ENCODE results near the gene TAF5L. TPM values are rescaled to one million over a fixed set of nuclear protein-coding genes. Genes with fewer than 3 reads are reported as not detected.
A peak's percentile ranks its signal among the peaks of the same experiment; 100 is the strongest.

Gene TAF5L
- total RNA-seq, 1 experiment from 2014 or later: 16.4 TPM

- peak within 1 kb of the TSS; percentile 70 for H3K4me3 ChIP-seq
- H3K9me2 ChIP-seq (ENCODE audit: insufficient read depth): no peaks in the 10 kb centered on the region
- intact Hi-C loops (cut with micrococcal nuclease; ENCODE audit: unreplicated experiment): loop anchor here (1.0 to 5.0 kb wide), 2 partner anchors 51 to 68 kb away; partner anchors contain the start of genes NUP133, TAF5L and URB2
- H4K20me1 ChIP-seq (ENCODE audit: insufficient read depth): no peaks in the 10 kb centered on the region
- H3K36me3 ChIP-seq (ENCODE audit: low read depth): no peaks in the 10 kb centered on the region
- 0 out of 2 replicates have a peak, but pooled peaks cover 2% of the 10 kb centered on the region for H3F3A ChIP-seq (ENCODE audit: insufficient read depth, low read depth)
- H3K27ac ChIP-seq: no peak within 1 kb of the TSS
- 0 out of 2 replicates have a peak, but pooled peaks cover 6% of the 10 kb centered on the region for H3K79me2 ChIP-seq (ENCODE audit: low read depth)
- no peaks in the 10 kb centered on the region for H3K9me3 ChIP-seq (ENCODE audit: insufficient read depth, low read depth)
- DNase-seq: peak; percentile 90 to 97
- POLR2A ChIA-PET (ENCODE audit: unreplicated experiment): interaction anchor here (0.7 to 0.9 kb wide), 3 partner anchors 24 to 72 kb away, joined by 4 to 18 read pairs (median 7); partner anchors contain the start of genes TAF5L and URB2
- H3K27me3 ChIP-seq (ENCODE audit: insufficient read depth, low read depth): no peaks in the 10 kb centered on the region
- TF ChIP-seq CTCF (conservative IDR thresholded peaks at IDR 0.05): peak; percentile 73
- TF ChIP-seq EZH2 (IDR thresholded peaks at IDR 0.05; ENCODE audit: low read depth): no peak
- CTCF ChIA-PET: no interaction called here
- H3K4me2 ChIP-seq: peak within 1 kb of the TSS; percentile 80
- H2AFZ ChIP-seq: peak within 1 kb of the TSS; percentile 97
- H3K4me1 ChIP-seq (replicated peaks; ENCODE audit: insufficient read depth): peaks cover 10% of the 10 kb centered on the region; the same call in 1 of the 2 replicates
- no TSS peak for BruUV-seq (replicated peaks)
These were observed 67.2 kb downstream of the TAF5L start, which contains the start of gene ABCB10 for GRCh38 chr1:229558460-229559335. Gene ABCB10, minus strand, starts transcription at chr1:229558707. Its CDS starts 55 bp downstream, at chr1:229558652.

- ChIA-PET CTCF (interaction anchor here (0.7 kb wide), 1 partner anchor 299 kb away, joined by 3 read pairs; no protein-coding TSS in a partner anchor), POLR2A (ENCODE audit: unreplicated experiment) (interaction anchor here (0.7 kb wide), 1 partner anchor 556 kb away, joined by 3 read pairs; no protein-coding TSS in a partner anchor)
These were observed 68.0 kb downstream of the TAF5L start for GRCh38 chr1:229557913-229558414.

More at GRCh38 chr1:229557913-229558414, 68.0 kb downstream of the TAF5L start:
- intact Hi-C loops (cut with micrococcal nuclease; ENCODE audit: unreplicated experiment): loop anchor here (5.0 kb wide), 1 partner anchor 51 kb away; the partner anchor contains the start of gene NUP133
- peak overlapping the region; percentile 77 for H2AFZ ChIP-seq
- peak overlapping the region; percentile 80 for H3K4me2 ChIP-seq
- no peaks in the 10 kb centered on the region for H4K20me1 ChIP-seq (ENCODE audit: insufficient read depth)
- no peaks in the 10 kb centered on the region for H3K27me3 ChIP-seq (ENCODE audit: insufficient read depth, low read depth)
- no peaks in the 10 kb centered on the region for H3K9me3 ChIP-seq (ENCODE audit: insufficient read depth, low read depth)
- TF ChIP-seq EZH2 (IDR thresholded peaks at IDR 0.05; ENCODE audit: low read depth) (no peak), CTCF (conservative IDR thresholded peaks at IDR 0.05) (no peak)
- H3K4me1 ChIP-seq (replicated peaks; ENCODE audit: insufficient read depth): peaks cover 10% of the 10 kb centered on the region; the same call in 1 of the 2 replicates
- peak in 1 of 2 experiments; percentile 44 for DNase-seq
- H3K79me2 ChIP-seq (ENCODE audit: low read depth): 0 out of 2 replicates have a peak, but pooled peaks cover 6% of the 10 kb centered on the region
- H3K4me3 ChIP-seq: peak overlapping the region; percentile 70
- BruUV-seq (replicated peaks): no TSS peak
- H3K36me3 ChIP-seq (ENCODE audit: low read depth): no peaks in the 10 kb centered on the region
- H3F3A ChIP-seq (ENCODE audit: insufficient read depth, low read depth): 0 out of 2 replicates have a peak, but pooled peaks cover 2% of the 10 kb centered on the region
- no peaks in the 10 kb centered on the region for H3K9me2 ChIP-seq (ENCODE audit: insufficient read depth)
- no peak overlapping the region for H3K27ac ChIP-seq

Data from PC-9 (cell line).